Measurements from ENCODE around the gene NTRK2. TPM values are rescaled to one million over a fixed set of nuclear protein-coding genes. Genes with fewer than 3 reads are reported as not detected.

Gene NTRK2
- total and polyA plus RNA-seq, 4 donors = 0.26 to 1.4 (median 0.56) TPM

- WGBS = 83% methylated on average over 2 of the region's 2 CpGs
- H3K27ac ChIP-seq (ENCODE audit: low read depth in 1 of 2, low read length in 2 of 2) = no peak overlapping the region
- no peaks in the 10 kb centered on the region for H3K36me3 ChIP-seq (ENCODE audit: control insufficient read depth in 4 of 4, insufficient read depth in 3 of 4, low read depth in 1 of 4, low read length in 3 of 4)
- no peaks in the 10 kb centered on the region for H3K4me1 ChIP-seq (ENCODE audit: control insufficient read depth in 4 of 4, insufficient read depth in 4 of 4, low read length in 3 of 4)
- no peak for DNase-seq (ENCODE audit: low spot score)
- no peak overlapping the region for H3K4me3 ChIP-seq (ENCODE audit: low read depth in 1 of 3, low read length in 3 of 3)
- no peak overlapping the region for H3K9ac ChIP-seq (ENCODE audit: low read depth in 1 of 2, low read length in 2 of 2)
- TF ChIP-seq HNF4G (IDR thresholded peaks at IDR 0.05) (no peak), RAD21 (IDR thresholded peaks at IDR 0.05) (no peak), GABPA (IDR thresholded peaks at IDR 0.05 in 1 of 2, conservative IDR thresholded peaks at IDR 0.05 in 1 of 2) (no peak), EGR1 (IDR thresholded peaks at IDR 0.05; ENCODE audit: low read depth in 2 of 2) (no peak), ZBTB33 (IDR thresholded peaks at IDR 0.05) (no peak), FOXA1 (IDR thresholded peaks at IDR 0.05) (no peak)
- TF ChIP-seq, protein P1, sequence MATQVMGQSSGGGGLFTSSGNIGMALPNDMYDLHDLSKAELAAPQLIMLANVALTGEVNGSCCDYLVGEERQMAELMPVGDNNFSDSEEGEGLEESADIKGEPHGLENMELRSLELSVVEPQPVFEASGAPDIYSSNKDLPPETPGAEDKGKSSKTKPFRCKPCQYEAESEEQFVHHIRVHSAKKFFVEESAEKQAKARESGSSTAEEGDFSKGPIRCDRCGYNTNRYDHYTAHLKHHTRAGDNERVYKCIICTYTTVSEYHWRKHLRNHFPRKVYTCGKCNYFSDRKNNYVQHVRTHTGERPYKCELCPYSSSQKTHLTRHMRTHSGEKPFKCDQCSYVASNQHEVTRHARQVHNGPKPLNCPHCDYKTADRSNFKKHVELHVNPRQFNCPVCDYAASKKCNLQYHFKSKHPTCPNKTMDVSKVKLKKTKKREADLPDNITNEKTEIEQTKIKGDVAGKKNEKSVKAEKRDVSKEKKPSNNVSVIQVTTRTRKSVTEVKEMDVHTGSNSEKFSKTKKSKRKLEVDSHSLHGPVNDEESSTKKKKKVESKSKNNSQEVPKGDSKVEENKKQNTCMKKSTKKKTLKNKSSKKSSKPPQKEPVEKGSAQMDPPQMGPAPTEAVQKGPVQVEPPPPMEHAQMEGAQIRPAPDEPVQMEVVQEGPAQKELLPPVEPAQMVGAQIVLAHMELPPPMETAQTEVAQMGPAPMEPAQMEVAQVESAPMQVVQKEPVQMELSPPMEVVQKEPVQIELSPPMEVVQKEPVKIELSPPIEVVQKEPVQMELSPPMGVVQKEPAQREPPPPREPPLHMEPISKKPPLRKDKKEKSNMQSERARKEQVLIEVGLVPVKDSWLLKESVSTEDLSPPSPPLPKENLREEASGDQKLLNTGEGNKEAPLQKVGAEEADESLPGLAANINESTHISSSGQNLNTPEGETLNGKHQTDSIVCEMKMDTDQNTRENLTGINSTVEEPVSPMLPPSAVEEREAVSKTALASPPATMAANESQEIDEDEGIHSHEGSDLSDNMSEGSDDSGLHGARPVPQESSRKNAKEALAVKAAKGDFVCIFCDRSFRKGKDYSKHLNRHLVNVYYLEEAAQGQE (IDR thresholded peaks at IDR 0.05) = no peak
- TF ChIP-seq, protein P2, sequence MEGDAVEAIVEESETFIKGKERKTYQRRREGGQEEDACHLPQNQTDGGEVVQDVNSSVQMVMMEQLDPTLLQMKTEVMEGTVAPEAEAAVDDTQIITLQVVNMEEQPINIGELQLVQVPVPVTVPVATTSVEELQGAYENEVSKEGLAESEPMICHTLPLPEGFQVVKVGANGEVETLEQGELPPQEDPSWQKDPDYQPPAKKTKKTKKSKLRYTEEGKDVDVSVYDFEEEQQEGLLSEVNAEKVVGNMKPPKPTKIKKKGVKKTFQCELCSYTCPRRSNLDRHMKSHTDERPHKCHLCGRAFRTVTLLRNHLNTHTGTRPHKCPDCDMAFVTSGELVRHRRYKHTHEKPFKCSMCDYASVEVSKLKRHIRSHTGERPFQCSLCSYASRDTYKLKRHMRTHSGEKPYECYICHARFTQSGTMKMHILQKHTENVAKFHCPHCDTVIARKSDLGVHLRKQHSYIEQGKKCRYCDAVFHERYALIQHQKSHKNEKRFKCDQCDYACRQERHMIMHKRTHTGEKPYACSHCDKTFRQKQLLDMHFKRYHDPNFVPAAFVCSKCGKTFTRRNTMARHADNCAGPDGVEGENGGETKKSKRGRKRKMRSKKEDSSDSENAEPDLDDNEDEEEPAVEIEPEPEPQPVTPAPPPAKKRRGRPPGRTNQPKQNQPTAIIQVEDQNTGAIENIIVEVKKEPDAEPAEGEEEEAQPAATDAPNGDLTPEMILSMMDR (IDR thresholded peaks at IDR 0.05; ENCODE audit: low read depth, low read length, missing input control) = no peak
- TF ChIP-seq, protein P3, sequence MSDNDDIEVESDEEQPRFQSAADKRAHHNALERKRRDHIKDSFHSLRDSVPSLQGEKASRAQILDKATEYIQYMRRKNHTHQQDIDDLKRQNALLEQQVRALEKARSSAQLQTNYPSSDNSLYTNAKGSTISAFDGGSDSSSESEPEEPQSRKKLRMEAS (IDR thresholded peaks at IDR 0.05) = no peak
- peaks cover 0 to 2% (median 0%) of the 10 kb centered on the region in 4 donors for H3K27me3 ChIP-seq (ENCODE audit: control insufficient read depth in 4 of 4, insufficient read depth in 4 of 4, low read length in 3 of 4)
- H3K9me3 ChIP-seq (ENCODE audit: control insufficient read depth in 4 of 4, low read length in 3 of 4) = peaks cover 0 to 2% (median 0%) of the 10 kb centered on the region in 4 donors
Observed at GRCh38 chr9:85020791-85021190, 351.3 kb downstream of the NTRK2 start.

DNA sequence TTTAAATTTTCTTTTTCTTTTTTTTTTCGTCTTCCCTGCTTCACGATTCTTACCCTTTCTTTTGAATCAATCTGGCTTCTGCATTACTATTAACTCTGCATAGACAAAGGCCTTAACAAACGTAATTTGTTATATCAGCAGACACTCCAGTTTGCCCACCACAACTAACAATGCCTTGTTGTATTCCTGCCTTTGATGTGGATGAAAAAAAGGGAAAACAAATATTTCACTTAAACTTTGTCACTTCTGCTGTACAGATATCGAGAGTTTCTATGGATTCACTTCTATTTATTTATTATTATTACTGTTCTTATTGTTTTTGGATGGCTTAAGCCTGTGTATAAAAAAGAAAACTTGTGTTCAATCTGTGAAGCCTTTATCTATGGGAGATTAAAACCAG, 352.2 kb downstream of the NTRK2 start:
- H3K4me1 ChIP-seq (ENCODE audit: control insufficient read depth in 4 of 4, insufficient read depth in 4 of 4, low read length in 3 of 4) = no peaks in the 10 kb centered on the region
- TF ChIP-seq, protein P2 (IDR thresholded peaks at IDR 0.05; ENCODE audit: low read depth, low read length, missing input control) = no peak
- TF ChIP-seq HNF4A (conservative IDR thresholded peaks at IDR 0.05) (no peak), RAD21 (IDR thresholded peaks at IDR 0.05) (no peak), FOXA2 (IDR thresholded peaks at IDR 0.05) (no peak), GABPA (IDR thresholded peaks at IDR 0.05 in 1 of 2, conservative IDR thresholded peaks at IDR 0.05 in 1 of 2) (no peak)
- no peak overlapping the region for H3K4me3 ChIP-seq (ENCODE audit: low read depth in 1 of 3, low read length in 3 of 3)
- no peak overlapping the region for H3K9ac ChIP-seq (ENCODE audit: low read depth in 1 of 2, low read length in 2 of 2)
- H3K27me3 ChIP-seq (ENCODE audit: control insufficient read depth in 4 of 4, insufficient read depth in 4 of 4, low read length in 3 of 4) = peaks cover 0 to 2% (median 0%) of the 10 kb centered on the region in 4 donors
- no peaks in the 10 kb centered on the region for H3K9me3 ChIP-seq (ENCODE audit: control insufficient read depth in 4 of 4, low read length in 3 of 4)
- DNase-seq (ENCODE audit: low spot score) = no peak
- WGBS = 67% methylated on average over 4 of the region's 4 CpGs
- H3K27ac ChIP-seq (ENCODE audit: low read depth in 1 of 2, low read length in 2 of 2) = no peak overlapping the region
- H3K36me3 ChIP-seq (ENCODE audit: control insufficient read depth in 4 of 4, insufficient read depth in 3 of 4, low read depth in 1 of 4, low read length in 3 of 4) = no peaks in the 10 kb centered on the region
